Spinal cord (tissue), 10 donors: Measurements from ENCODE around the gene NCOA1. TPM values are rescaled to one million over a fixed set of nuclear protein-coding genes. Genes with fewer than 3 reads are reported as not detected.

Experiments used
- DNase-seq, 6 donors: peaks; one replicate each; pipeline versions ENCODE4 v3.0.0 to v3.0.0-alpha.2; 2013 to 2015; ENCODE audit warnings: low spot score in 6 of 6, low read depth in 4 of 6
- H3K27ac ChIP-seq: one replicate; pipeline ENCODE4 v1.5.1; 2013; ENCODE audit warnings: low read depth, low read length, control low read depth
- H3K27me3 ChIP-seq: one replicate; pipeline ENCODE4 v1.6.1; 2013; ENCODE audit warnings: low read length; ENCODE audit not compliant: control insufficient read depth, insufficient read depth
- H3K36me3 ChIP-seq: one replicate; pipeline ENCODE4 v1.6.1; 2013; ENCODE audit warnings: low read length; ENCODE audit not compliant: control insufficient read depth, insufficient read depth
- H3K4me1 ChIP-seq: one replicate; pipeline ENCODE4 v1.6.1; 2013; ENCODE audit warnings: low read length; ENCODE audit not compliant: control insufficient read depth, insufficient read depth
- H3K4me3 ChIP-seq: one replicate; pipeline ENCODE4 v1.5.1; 2013; ENCODE audit warnings: low read depth, low read length, control low read depth
- H3K9me3 ChIP-seq: one replicate; pipeline ENCODE4 v1.6.1; 2013; ENCODE audit warnings: low read length; ENCODE audit not compliant: control insufficient read depth, insufficient read depth
- WGBS: methylation state at CpG from one replicate; pipeline ENCODE4 v1.1.5; 2013; ENCODE audit warnings: missing lambda C conversion rate; ENCODE audit not compliant: insufficient coverage; 5-methylcytosine and 5-hydroxymethylcytosine counted together
- polyA plus RNA-seq, 2 donors: library from polyadenylated mRNA; unstranded; fragments of 120-200 nt; gene quantifications; one replicate each; pipeline ENCODE4 v1.2.1, GENCODE V29; 2013; ENCODE audit not compliant: insufficient read length in 2 of 2
- total RNA-seq, 2 donors: library from RNA; depleted of rRNA in 1 of 2; stranded (reverse); fragments of 120-200 nt in 1 of 2; fragments of >200 nt in 1 of 2; gene quantifications; one replicate each; pipeline versions ENCODE4 v1.2.3 to v1.2.4, GENCODE V29; 2013 to 2014
- donor health status: healthy.

NCOA1 gene
- total and polyA plus RNA-seq, 4 donors = 50.3 to 87.7 (median 73.1) TPM

DNA sequence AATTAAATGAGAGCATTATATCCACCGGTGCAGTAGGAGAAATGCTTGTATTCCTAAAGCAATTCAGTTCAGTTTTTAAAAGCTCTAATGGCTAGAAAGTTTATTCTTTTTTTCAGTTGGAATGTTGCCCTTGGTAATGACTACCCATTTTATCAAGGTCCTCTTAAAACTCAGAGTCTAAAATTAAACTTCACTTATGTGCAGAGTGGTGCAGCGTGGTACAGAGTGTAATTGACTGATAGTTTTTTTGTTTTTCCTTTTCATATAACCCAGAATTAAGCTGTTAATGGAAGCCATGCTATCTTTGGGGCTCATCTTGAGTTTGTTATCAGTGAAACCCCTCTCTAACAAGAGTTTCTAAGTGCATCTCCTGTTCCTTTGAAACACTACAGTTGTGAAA is 21.4 kb downstream of the NCOA1 start:
- Histone ChIP-seq H3K36me3 (no peaks in the 10 kb centered on the region), H3K4me1 (no peaks in the 10 kb centered on the region)
- WGBS = no CpG with 5 or more reads among the region's 2 CpGs

DNA sequence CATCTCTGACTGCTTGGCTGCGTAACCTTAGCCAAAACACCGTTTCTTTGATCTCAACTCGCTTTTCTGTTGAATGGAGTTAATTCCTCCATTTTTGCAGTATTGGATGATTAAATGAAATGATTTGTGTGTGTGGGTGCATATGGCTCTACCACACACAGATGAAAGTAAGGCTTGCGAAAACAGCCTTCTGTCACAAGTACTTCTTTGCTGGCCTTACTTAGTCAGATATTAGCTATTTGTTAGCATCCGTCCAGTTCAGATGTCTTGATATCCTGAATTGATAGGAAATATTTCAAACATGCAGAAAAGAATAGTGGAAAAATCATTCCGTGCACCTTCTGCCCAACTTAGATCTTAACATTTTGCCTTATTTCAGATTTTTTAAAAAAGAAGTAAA is 21.8 kb downstream of the NCOA1 start:
- Histone ChIP-seq H3K9me3 (no peaks in the 10 kb centered on the region), H3K4me3 (no peak overlapping the region), H3K36me3 (no peaks in the 10 kb centered on the region), H3K27ac (no peak overlapping the region), H3K4me1 (no peaks in the 10 kb centered on the region), H3K27me3 (no peaks in the 10 kb centered on the region)
- no peak for DNase-seq
- no CpG with 5 or more reads among the region's 6 CpGs for WGBS

More for the DNA sequence above, 21.4 kb downstream of the NCOA1 start:
- Histone ChIP-seq H3K4me3 (no peak overlapping the region), H3K27me3 (no peaks in the 10 kb centered on the region), H3K9me3 (no peaks in the 10 kb centered on the region), H3K27ac (no peak overlapping the region)
- DNase-seq = no peak

DNA sequence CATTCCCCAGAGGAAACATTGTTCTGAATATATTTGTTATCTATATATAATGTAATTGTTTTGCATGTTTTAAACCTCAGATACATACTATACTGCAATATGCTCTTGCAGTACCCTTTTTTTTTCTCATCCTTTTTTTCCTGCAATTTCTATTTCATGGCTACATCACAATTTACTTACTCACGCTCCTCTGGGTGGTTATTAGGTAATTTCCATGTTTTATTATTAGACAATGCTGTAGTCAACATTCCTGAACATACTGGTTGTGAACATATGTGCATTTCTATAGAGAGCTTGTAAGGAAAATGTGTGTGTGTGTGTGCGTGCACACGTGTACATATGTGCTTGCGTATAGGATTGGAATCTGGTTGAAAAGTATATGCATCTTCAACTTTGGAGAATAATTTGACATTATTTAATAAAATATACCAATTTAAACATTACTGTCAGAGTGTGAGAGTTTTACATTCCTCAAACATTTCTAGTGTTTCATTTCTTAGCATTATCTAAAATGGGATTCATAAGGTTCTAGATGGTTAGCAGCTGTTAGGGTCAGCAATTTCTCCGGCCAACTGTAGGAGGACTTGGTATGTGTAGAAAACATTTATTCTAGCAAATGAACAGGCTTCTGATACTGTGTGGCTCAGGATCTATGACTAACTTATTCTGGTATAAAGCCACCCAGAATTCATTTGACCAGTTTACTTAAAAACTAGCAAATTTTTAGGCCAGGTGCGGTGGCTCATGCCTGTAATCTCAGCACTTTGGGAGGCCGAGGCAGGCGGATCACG is 22.4 kb downstream of the NCOA1 start:
- DNase-seq = no peak
- Histone ChIP-seq H3K4me1 (no peaks in the 10 kb centered on the region), H3K27me3 (no peaks in the 10 kb centered on the region), H3K36me3 (no peaks in the 10 kb centered on the region), H3K27ac (no peak overlapping the region), H3K4me3 (no peak overlapping the region), H3K9me3 (no peaks in the 10 kb centered on the region)
- 100% methylated on average over 4 of the region's 9 CpGs for whole genome bisulfite sequencing

DNA sequence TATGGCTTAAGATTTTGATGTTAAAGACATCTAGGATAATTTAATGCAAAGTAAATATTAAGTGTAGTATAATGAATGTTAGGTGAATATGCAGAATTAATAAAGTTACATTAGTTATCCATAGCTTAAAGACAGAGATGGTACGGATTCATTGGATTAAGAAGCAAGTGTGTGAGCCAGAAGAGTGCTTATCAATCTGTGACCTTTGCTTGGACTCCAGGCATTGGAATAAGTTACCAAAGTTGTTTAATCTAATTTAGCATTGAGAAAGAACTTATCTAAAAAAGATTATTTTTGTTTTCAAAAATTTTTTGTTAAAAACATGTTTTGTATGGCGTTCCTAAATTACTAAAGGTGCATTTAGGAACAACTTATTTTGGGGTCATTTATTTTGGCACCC is 23.8 kb downstream of the NCOA1 start:
- Histone ChIP-seq H3K9me3 (peaks cover 3% of the 10 kb centered on the region), H3K27ac (no peak overlapping the region), H3K4me3 (no peak overlapping the region), H3K27me3 (no peaks in the 10 kb centered on the region), H3K4me1 (no peaks in the 10 kb centered on the region), H3K36me3 (no peaks in the 10 kb centered on the region)
- WGBS = 100% methylated on average over 1 of the region's 2 CpGs
- no peak for DNase-seq

DNA sequence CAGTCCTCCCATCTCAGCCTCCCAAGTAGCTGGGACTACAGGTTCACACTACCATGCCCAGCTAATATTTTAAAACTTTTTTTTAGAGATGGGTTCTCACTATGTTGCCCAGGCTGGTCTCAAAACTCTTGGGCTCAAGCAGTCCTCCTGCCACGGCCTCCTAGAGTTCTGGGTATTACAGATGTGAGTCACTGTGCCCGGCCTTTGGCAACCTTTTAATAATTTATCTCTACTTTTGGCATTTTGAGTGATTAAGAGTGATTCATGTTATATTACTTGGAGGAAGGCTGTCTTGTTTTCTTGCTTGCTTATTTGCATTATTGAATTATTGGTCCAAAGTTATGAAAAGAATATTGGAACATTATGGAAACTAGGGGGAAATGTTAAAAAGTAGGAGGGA is 24.3 kb downstream of the NCOA1 start:
- no peak for DNase-seq
- Histone ChIP-seq H3K36me3 (no peaks in the 10 kb centered on the region), H3K4me3 (no peak overlapping the region), H3K27ac (no peak overlapping the region), H3K27me3 (no peaks in the 10 kb centered on the region), H3K4me1 (no peaks in the 10 kb centered on the region), H3K9me3 (peaks cover 5% of the 10 kb centered on the region)
- WGBS = no CpG with 5 or more reads among the region's 2 CpGs

DNA sequence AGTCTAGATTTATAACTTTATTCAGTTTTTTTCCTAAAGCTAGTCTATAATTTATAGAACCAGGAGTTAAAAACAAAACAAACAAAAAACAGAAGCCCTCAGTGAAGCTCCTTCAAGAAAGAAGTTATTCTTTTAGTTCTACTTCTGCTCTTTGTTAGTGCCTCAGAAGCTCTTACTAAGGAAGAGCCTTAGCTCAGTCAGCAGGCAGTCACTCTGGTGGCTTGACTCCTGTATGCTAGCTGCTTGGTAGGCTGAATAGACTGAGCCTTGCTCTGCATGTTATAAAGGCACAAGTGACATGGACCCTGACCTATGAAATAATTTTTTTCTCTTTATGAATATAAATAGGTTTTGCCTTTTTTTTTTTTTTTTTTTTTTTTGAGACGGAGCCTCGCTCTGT is 24.8 kb downstream of the NCOA1 start:
- Histone ChIP-seq H3K27me3 (no peaks in the 10 kb centered on the region), H3K36me3 (no peaks in the 10 kb centered on the region), H3K9me3 (peaks cover 5% of the 10 kb centered on the region), H3K4me1 (no peaks in the 10 kb centered on the region), H3K4me3 (no peak overlapping the region), H3K27ac (no peak overlapping the region)
- DNase-seq = peak in 1 of 6 donors; percentile 15
- WGBS = no CpG with 5 or more reads among the region's 2 CpGs

DNA sequence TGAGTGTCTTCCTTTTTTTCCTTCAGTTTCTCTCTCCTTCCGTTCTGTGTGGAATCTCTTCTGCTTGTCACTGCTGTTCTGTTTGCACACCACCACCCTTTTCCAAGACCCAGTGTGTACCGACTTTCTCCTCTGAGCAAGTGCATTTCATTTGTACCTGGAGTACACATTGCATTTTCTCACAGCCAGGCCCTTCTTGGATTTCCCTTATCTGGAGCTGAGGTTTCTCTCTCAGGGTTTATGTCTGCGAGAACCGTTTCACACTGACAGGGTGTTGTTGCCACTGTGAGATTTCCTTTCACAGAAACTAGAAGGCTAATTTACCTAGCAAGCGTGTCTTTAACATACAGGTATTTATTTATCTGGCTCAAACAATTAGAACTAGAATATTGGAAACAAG is 26.2 kb downstream of the NCOA1 start:
- 38% methylated on average over 1 of the region's 5 CpGs for WGBS
- Histone ChIP-seq H3K4me1 (no peaks in the 10 kb centered on the region), H3K9me3 (peaks cover 5% of the 10 kb centered on the region), H3K27ac (no peak overlapping the region), H3K4me3 (no peak overlapping the region), H3K27me3 (no peaks in the 10 kb centered on the region), H3K36me3 (no peaks in the 10 kb centered on the region)
- DNase-seq = no peak

DNA sequence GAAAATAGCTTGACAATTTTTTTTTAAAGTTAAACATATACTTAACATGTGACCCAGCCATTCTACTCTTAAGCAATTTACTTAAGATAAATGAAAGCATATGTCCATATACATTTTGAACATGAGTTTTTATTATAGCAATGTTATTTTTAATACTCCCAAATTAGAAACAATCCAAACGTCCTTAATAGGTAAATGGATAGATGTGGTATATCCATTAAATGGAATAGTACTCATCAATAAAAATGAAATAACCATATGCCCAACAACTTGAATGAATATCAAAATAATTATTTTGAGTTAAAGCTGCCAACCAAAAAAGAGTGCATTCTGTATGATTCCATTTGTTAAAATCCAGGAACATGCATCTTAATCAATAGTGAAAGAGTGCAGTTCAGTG is 29.1 kb downstream of the NCOA1 start:
- H3K4me1 ChIP-seq = no peaks in the 10 kb centered on the region
- WGBS = no CpG with 5 or more reads among the region's 1 CpG
- H3K4me3 ChIP-seq = no peak overlapping the region
- no peaks in the 10 kb centered on the region for H3K27me3 ChIP-seq
- DNase-seq = no peak
- H3K36me3 ChIP-seq = peaks cover 3% of the 10 kb centered on the region
- no peak overlapping the region for H3K27ac ChIP-seq
- peaks cover 5% of the 10 kb centered on the region for H3K9me3 ChIP-seq

DNA sequence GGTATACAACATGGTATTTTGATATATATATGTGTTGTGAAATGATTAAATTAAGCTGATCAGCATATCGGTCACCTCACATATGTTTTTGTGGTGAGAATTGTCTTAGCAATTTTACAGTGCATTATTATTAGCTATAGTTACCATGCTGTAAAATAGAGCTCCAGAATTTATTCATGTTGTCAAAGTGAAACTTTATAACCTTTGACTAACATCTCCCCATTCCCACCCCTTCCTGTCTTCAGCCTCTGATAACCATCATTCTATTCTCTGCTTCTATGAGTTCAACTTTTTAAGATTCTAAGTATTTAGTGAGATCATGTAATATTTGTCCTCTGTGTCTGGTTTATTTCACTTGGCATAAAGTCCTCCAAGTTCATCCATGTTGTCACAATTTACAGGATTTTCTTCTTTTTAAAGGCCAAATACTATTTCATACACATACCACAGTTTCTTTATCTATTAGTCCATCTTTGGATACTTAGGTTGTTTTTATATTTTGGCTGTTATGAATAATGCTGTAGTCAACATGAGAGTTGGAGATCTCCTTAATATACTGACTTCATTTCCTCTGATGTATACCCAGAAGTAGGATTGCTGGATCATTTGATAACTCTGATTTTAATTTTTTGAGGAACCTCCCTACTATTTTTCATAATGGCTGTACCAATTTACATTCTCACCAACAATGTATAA is 30.3 kb downstream of the NCOA1 start:
- H3K27ac ChIP-seq = no peak overlapping the region
- WGBS = no CpG with 5 or more reads among the region's 1 CpG
- no peak overlapping the region for H3K4me3 ChIP-seq
- H3K36me3 ChIP-seq = peaks cover 3% of the 10 kb centered on the region
- DNase-seq = no peak
- H3K9me3 ChIP-seq = peaks cover 5% of the 10 kb centered on the region
- no peaks in the 10 kb centered on the region for H3K4me1 ChIP-seq
- no peaks in the 10 kb centered on the region for H3K27me3 ChIP-seq
